A673 (cell line): ENCODE data around the gene C1orf167. TPM values are rescaled to one million over a fixed set of nuclear protein-coding genes. Genes with fewer than 3 reads are reported as not detected.

ENCODE experiments used
- BruUV-seq: library from RNA; stranded (reverse); fragments of 400-500 nt; replicated peaks from 2 replicates; lab custom pipeline; 2021; lab: Mats Ljungman, UMichigan
- CTCF ChIA-PET: fragments of 300-600 bp; sonication (Branson Sonifier 250); formaldehyde crosslinking; loops from one replicate; lab custom pipeline; 2022; ENCODE audit warnings: antibody characterized with exemption; lab: Charles Lee
- POLR2A ChIA-PET: fragments of 300-600 bp; sonication (Branson Sonifier 250); formaldehyde crosslinking; loops from one replicate; lab custom pipeline; 2022; ENCODE audit warnings: antibody characterized with exemption; ENCODE audit not compliant: low non-redundant PET; lab: Charles Lee
- DNase-seq: peaks from one replicate; pipeline ENCODE4 v3.0.0-alpha.2; 2015; ENCODE audit warnings: low spot score
- H3K27ac ChIP-seq: fragments of 200-600 bp; sonication (generic); 2 replicates; pipeline ENCODE4 v1.5.1; 2016; ENCODE audit warnings: mixed run types, low read depth, mild to moderate bottlenecking, mixed read lengths, antibody characterized with exemption, low read length; ENCODE audit not compliant: poor library complexity, severe bottlenecking
- H3K27me3 ChIP-seq: fragments of 200-600 bp; sonication (generic); replicated peaks from 2 replicates; pipeline ENCODE4 v1.6.1; 2017; ENCODE audit warnings: mixed run types, low read depth, mild to moderate bottlenecking, mixed read lengths, antibody characterized with exemption, low read length; ENCODE audit not compliant: insufficient read depth, poor library complexity
- H3K36me3 ChIP-seq: fragments of 200-600 bp; sonication (generic); 2 replicates; pipeline ENCODE4 v1.6.1; 2016; ENCODE audit warnings: mixed run types, mild to moderate bottlenecking, mixed read lengths, antibody characterized with exemption, low read length; ENCODE audit not compliant: insufficient read depth, poor library complexity, severe bottlenecking
- H3K4me1 ChIP-seq: fragments of 200-600 bp; sonication (generic); 2 replicates; pipeline ENCODE4 v1.6.1; 2017; ENCODE audit warnings: mixed run types, mild to moderate bottlenecking, mixed read lengths, antibody characterized with exemption, low read length; ENCODE audit not compliant: insufficient read depth, poor library complexity, severe bottlenecking
- H3K4me3 ChIP-seq: fragments of 200-600 bp; sonication (generic); 2 replicates; pipeline ENCODE4 v1.5.1; 2016; ENCODE audit warnings: low read depth, mixed run types, mild to moderate bottlenecking, mixed read lengths, low read length; ENCODE audit not compliant: poor library complexity, severe bottlenecking
- H3K9me3 ChIP-seq: fragments of 200-600 bp; sonication (generic); 2 replicates; pipeline ENCODE4 v1.6.1; 2016; ENCODE audit warnings: mixed run types, low read depth, mild to moderate bottlenecking, mixed read lengths, antibody characterized with exemption, low read length; ENCODE audit not compliant: poor library complexity, severe bottlenecking
- CTCF ChIP-seq: fragments of 300-800, 200-600 bp; sonication (generic); conservative IDR thresholded peaks from 2 replicates; pipeline ENCODE4 v1.5.1; 2017; ENCODE audit warnings: low read depth, mild to moderate bottlenecking, antibody characterized with exemption, low read length, moderate library complexity, mixed read lengths
- EZH2 ChIP-seq: fragments of 200-600 bp; sonication (generic); IDR thresholded peaks from 2 replicates; pipeline ENCODE4 v1.6.1; 2017; ENCODE audit warnings: borderline replicate concordance, low read depth, mild to moderate bottlenecking, mixed read lengths, antibody characterized with exemption, low read length; ENCODE audit not compliant: poor library complexity, severe bottlenecking
- intact Hi-C: fragments of 100-400 bp; cut with micrococcal nuclease; formaldehyde crosslinking; loops from one replicate; pipeline ENCODE4 v1.10.0; 2022; ENCODE audit not compliant: unreplicated experiment
- total RNA-seq: library from RNA; stranded (reverse); gene quantifications from 2 replicates; pipeline ENCODE4 v1.2.3, GENCODE V29; 2021

The C1orf167 gene
- total RNA-seq, 1 experiment from 2014 or later = not detected

GRCh38 chr1:11813021-11813420 is 51.0 kb downstream of the C1orf167 start:
- intact Hi-C loops = no loop called here
- H3K4me1 ChIP-seq = peaks cover 5% of the 10 kb centered on the region

GRCh38 chr1:11817192-11817591 is 55.2 kb downstream of the C1orf167 start:
- BruUV-seq = no TSS peak
- H3K27ac ChIP-seq = no peak overlapping the region
- no peak for DNase-seq
- intact Hi-C loops = no loop called here
- CTCF ChIA-PET = no interaction called here
- H3K36me3 ChIP-seq = peaks cover 69% of the 10 kb centered on the region
- no peak for TF ChIP-seq EZH2
- TF ChIP-seq CTCF = no peak
- H3K9me3 ChIP-seq = no peaks in the 10 kb centered on the region
- H3K4me3 ChIP-seq = no peak overlapping the region
- POLR2A ChIA-PET = no interaction called here
- H3K27me3 ChIP-seq = no peaks in the 10 kb centered on the region
- H3K4me1 ChIP-seq = no peaks in the 10 kb centered on the region

More at GRCh38 chr1:11813021-11813420, 51.0 kb downstream of the C1orf167 start:
- TF ChIP-seq EZH2 (no peak), CTCF (no peak)
- POLR2A ChIA-PET = no interaction called here
- H3K9me3 ChIP-seq = no peaks in the 10 kb centered on the region
- CTCF ChIA-PET = no interaction called here
- H3K36me3 ChIP-seq = peaks cover 76% of the 10 kb centered on the region
- no peaks in the 10 kb centered on the region for H3K27me3 ChIP-seq
- no peak overlapping the region for H3K27ac ChIP-seq
- no TSS peak for BruUV-seq
- no peak for DNase-seq
- H3K4me3 ChIP-seq = no peak overlapping the region

GRCh38 chr1:11822091-11822490 is 60.1 kb downstream of the C1orf167 start:
- ChIA-PET POLR2A (interaction anchor here (0.7 kb wide), 1 partner anchor 255 kb away, joined by 4 read pairs; no protein-coding TSS in a partner anchor), CTCF (no interaction called here)
- no TSS peak for BruUV-seq
- intact Hi-C loops = no loop called here
- no peaks in the 10 kb centered on the region for H3K4me1 ChIP-seq
- H3K27me3 ChIP-seq = no peaks in the 10 kb centered on the region
- no peaks in the 10 kb centered on the region for H3K9me3 ChIP-seq
- H3K36me3 ChIP-seq = peaks cover 79% of the 10 kb centered on the region
- H3K4me3 ChIP-seq = no peak overlapping the region
- H3K27ac ChIP-seq = no peak overlapping the region
- TF ChIP-seq CTCF (no peak), EZH2 (no peak)
- DNase-seq = no peak
